ENCODE data around the gene FOXP1.

DNA sequence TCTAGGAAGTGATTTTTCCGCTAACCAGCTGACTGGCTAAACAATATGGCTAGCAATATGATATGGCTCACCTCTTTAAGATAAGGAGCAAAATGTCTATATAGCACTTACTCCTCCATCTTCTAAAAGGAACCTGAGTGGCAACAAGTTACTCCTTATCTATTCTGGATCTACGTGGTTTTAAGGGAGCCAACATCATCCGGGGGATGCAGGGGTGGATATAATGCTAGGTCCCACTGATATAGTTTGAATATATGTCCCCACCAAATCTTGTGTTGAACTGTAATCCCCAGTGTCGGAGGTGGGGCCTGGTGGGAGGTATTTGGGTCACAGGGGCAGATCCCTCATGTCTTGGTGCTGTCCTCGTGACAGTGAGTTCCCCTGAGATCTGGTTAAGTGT, 500.7 kb downstream of the FOXP1 start:
- no peak for TF ChIP-seq EZH2 (IDR thresholded peaks at IDR 0.05; ENCODE audit: borderline replicate concordance, low read length)
- TF ChIP-seq, protein P1, sequence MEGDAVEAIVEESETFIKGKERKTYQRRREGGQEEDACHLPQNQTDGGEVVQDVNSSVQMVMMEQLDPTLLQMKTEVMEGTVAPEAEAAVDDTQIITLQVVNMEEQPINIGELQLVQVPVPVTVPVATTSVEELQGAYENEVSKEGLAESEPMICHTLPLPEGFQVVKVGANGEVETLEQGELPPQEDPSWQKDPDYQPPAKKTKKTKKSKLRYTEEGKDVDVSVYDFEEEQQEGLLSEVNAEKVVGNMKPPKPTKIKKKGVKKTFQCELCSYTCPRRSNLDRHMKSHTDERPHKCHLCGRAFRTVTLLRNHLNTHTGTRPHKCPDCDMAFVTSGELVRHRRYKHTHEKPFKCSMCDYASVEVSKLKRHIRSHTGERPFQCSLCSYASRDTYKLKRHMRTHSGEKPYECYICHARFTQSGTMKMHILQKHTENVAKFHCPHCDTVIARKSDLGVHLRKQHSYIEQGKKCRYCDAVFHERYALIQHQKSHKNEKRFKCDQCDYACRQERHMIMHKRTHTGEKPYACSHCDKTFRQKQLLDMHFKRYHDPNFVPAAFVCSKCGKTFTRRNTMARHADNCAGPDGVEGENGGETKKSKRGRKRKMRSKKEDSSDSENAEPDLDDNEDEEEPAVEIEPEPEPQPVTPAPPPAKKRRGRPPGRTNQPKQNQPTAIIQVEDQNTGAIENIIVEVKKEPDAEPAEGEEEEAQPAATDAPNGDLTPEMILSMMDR (IDR thresholded peaks at IDR 0.05; ENCODE audit: low read length): no peak
